Head of caudate nucleus (tissue), 42 donors: Measurements from ENCODE around the gene OR10A5.
"Not testable (repeated sequence)": the region's sequence is repeated elsewhere in the genome, so short reads cannot be mapped to it uniquely, and the experiment has no call there.

Source experiments
- DNase-seq, 42 donors: peaks; one replicate each; pipeline versions ENCODE4 v3.0.0 to v3.0.0-alpha.2; 2020 to 2021; ENCODE audit warnings: mixed read lengths in 7 of 42
- intact Hi-C: fragments of 100-400 bp; cut with DNase I; formaldehyde crosslinking; loops from one replicate; pipeline ENCODE4 v1.15.0; 2022

OR10A5 gene, protein sequence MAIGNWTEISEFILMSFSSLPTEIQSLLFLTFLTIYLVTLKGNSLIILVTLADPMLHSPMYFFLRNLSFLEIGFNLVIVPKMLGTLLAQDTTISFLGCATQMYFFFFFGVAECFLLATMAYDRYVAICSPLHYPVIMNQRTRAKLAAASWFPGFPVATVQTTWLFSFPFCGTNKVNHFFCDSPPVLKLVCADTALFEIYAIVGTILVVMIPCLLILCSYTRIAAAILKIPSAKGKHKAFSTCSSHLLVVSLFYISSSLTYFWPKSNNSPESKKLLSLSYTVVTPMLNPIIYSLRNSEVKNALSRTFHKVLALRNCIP

DNA sequence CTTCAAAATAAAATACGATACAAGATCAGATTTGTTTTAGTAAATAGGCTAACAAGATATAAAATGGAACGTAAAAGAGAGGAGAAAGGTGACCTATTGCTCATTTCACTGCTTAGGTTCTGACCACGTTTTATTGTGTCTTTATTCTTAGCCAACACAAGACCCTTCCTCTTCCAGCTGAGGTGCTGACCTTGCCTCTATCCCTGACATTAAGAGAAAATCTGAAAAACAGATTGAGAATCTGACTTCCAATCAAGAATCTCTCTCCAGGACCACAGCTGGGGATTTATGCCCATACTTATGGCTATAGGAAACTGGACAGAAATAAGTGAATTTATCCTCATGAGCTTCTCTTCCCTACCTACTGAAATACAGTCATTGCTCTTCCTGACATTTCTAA, at the start of gene OR10A5:
TSS of gene OR10A5 (plus strand) at position 301 of the 400 bp plus-strand sequence. CDS start at position 301, 0 bp downstream.
- intact Hi-C loops: no loop called here
- no peak for DNase-seq

DNA sequence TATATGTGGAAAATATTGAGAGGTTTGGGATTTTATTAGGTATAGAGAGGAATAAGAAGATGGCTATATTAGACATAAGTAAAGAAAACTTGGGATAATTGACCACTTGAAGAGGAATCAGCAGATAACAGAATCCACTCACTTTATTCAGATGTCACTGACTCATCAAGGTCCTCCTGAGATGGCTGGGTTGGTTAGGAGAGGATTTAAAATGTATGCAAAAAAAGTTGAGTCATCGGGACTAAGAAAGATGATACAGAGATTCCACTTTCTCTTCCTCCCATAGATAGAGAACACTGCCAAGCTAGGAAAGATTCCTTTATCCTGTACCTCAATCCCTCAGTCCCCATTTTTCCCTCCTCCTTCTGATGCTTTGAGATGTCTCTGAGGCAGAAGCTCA, 46.1 kb upstream of the OR10A5 start, which contains the start of gene OR6A2:
TSS of gene OR6A2 (minus strand) at position 288 of the 400 bp plus-strand sequence. CDS start 3,981 bp downstream, outside the sequence.
- intact Hi-C loops: no loop called here
- no peak for DNase-seq

DNA sequence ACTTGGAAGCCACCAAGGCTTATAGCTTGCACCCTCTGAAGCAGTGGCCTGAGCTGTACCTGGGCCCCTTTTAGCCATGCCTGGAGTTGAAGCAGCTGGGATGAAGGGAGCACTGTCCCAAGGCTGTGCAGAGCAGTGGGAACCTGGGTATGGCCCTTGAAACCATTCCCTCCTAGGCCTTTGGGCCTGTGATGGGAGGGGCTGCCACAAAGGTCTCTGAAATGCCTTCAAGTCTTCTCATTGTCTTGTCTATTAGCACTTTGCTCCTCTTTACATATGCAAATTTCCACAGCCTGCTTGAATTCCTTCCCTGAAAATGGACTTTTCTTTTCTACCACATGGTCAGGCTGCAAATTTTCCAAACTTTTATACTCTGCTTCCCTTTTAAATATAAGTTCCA, 44.4 kb upstream of the OR10A5 start:
- DNase-seq, intact Hi-C loops: not testable (repeated sequence)

DNA sequence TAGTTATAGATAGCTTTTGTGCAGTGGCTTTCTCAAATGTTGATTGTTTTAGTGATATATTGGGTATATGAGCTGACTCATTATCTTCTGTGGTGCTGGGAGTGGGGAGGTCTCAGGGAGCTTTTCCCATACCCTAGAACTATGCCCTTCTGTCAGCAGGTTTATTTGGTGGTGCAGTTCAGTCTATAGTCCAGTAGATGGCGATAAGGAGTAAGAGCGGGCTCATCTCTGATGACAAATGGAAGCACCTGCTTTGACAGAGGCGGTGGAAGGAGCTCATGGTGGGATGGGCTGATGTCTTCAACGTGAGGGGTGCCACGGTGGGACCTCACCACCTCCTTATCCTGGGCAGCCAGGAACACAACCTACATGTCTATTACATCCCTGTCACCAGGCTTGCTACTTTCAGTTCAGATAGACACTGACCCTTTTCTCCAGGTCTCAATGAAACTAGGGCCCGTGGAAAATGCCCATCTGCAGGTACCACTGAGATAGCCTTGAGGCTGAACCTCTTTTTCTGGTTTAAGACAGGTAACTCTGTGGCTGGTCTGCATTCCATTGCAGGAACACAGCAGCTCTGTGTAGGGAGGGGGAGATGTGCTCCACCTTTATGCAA, 33.0 kb upstream of the OR10A5 start:
- DNase-seq: peak in 18 of 42 donors; percentile 12 to 66 (median 25)
- intact Hi-C loops: no loop called here

DNA sequence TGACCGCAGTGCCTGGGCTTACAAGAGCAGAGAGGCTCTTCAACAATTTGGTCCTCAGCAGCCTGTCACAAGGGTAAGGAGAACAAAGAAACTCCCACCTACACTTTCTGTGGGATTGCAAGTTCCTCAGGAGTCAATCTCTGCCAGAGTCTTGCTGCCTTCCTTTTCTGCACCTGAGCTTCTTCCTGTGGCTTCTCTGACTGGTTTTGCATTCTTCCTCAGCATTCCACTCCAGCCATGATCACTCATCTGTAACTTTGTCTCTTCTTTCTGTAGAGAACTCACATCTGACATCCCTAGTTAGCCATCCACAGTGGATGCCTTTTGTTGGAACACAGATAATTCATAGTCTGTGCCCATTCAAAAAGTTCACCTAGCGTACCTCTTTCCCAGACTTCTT, 31.8 kb upstream of the OR10A5 start:
- no peak for DNase-seq

DNA sequence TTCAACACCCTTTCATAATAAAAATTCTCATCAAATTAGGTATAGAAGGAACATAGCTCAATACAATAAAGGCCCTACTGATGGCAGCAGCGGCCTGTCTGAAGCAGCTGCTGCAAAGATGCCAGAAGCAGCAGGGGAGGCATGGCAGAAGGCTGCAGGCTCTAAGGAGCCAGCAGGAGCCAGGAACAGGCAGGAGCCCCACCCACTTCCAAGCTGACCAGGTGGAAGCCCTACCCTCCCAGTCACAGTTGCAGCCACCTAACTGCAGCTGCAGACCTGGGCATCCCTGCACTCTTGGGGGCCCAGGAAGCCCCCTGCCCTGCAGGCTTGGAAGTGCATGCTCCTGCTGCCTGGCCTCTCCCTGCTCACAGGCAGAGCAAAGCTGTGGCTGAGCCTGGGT, 27.8 kb upstream of the OR10A5 start:
- intact Hi-C loops: no loop called here
- DNase-seq: no peak

More for the DNA sequence above, 31.8 kb upstream of the OR10A5 start:
- intact Hi-C loops: no loop called here

DNA sequence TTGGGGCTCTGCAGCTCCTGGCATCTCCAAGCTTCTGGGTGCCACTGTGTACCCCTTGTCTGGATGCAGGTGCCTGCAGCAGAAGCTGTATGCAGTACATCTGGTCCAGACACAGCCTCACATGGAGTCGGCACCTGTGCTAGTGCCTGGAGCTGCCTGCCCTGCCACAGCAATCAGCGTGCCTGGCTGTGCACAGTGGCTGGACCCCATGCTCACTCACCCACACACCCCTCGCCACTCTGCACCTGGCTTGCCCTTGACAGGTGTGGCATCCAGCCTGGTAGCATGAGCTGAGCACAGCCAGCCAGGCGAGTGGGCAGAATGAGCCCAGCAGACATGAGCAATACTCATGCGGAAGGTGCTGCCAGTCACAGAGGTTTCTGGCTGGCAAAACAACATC, 26.5 kb upstream of the OR10A5 start:
- intact Hi-C loops: no loop called here
- DNase-seq: no peak

DNA sequence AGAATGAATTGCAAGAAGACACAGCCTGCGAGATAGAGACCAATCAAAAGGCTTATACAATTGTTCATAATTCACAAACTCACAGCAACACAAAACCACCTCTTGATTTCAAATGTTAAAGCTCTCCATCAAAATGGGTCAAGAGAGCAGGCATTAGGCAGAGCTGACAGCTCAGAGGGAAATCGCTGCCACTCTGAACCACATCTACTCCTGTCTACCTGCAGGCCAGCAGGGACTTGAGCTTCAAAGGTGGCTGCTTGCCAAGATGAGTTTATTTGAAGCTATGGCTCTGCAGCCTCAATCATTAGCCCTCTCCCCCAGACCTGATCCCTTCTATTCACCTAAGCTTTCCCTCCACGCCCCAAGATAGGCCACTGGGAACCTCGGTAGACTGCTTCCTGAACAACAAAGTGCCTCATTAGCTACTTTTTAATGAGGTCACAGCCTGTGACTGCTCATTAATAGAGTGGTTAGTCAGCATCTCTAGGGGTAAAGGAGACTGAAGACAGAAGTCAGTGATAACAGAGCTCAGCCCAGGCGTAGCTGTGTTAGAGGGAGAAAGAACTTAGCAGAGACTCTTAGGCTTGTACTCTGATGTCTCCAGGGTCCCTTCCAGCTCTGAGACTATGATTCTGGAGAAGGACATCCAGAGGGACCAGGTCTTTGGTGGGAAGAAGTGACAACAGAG, 21.2 kb upstream of the OR10A5 start:
- intact Hi-C loops: no loop called here
- DNase-seq: no peak

DNA sequence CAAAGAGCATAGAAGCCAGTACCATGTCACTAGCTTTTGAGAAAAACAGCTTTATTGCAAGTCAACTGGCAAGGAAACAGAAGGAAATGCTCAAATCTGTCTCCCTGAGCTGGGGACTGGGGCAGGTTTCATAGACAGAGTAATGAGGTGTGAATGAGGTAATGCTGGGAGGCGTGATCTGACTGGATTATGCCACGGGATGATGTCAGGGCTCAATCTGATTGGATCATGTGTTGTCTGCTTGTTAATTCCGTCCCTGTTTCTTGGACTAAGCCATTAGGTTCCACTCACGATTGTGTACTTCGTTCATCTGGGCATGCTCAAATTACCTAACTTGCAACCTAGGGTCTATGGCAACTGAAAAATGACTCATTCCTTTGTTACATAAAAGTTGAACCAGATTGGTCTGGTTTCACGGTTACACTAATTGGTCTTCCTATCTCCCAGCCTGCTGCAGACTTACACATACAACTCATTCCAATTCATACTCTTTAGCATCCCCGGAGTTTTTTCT, 20.2 kb upstream of the OR10A5 start:
- DNase-seq: no peak
- intact Hi-C loops: no loop called here

DNA sequence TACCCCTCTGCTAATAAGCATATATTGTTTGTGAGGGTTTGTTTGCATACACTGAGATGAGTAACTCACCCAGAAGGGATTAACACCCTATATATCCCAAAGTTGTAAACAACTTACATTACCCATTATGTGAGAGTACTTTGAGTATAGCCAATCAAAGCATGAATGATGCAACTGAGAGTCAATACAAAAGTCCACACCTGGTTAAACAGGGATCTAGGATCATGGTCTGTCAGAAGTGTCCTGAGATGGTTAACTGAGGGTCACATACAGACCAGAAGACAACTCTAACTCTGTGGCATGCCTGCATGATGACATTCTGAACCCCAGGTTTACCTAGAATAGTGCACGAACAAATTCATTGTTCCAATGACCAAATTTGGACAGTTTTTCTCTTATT, 17.4 kb upstream of the OR10A5 start:
- intact Hi-C loops: no loop called here
- DNase-seq: no peak

DNA sequence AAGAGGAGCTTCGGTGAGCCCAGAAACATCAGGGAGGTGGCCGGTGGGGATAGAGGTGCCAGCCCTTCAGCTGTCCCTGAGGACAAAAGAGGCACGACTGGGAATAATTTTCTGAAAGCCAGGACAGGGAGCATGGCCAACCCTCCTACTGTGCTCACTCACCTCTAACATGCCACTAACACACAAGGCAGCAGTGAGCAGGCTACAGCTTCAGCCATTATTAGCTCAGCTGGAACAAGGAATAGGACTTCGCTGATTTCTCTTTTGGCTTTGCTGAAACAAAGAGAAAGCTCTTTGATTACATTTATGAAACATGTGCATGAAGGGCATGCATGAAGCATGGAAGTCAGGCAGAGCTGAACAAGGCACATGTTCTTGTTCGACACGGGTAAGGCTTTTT, 12.1 kb upstream of the OR10A5 start:
- intact Hi-C loops: no loop called here
- no peak for DNase-seq

DNA sequence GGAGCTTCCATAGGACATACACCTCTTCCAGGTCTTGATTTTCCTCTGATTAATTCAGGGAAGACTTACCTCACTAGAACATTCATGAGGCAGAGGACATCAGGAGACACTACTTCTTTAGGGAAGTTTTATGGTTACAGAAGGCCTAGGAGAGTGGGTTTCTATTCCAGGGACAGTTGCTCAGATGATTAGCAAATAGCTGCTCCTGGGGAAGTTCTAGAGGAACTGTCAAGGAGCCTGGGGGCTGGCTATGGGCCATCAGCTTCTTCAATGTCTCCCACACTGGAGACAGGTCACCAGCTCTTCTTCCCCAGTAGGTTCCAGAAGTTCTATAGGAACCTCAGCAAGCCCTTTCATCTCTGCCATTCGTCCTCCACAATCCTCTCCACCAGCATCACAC, 11.5 kb upstream of the OR10A5 start:
- intact Hi-C loops: no loop called here
- DNase-seq: no peak

DNA sequence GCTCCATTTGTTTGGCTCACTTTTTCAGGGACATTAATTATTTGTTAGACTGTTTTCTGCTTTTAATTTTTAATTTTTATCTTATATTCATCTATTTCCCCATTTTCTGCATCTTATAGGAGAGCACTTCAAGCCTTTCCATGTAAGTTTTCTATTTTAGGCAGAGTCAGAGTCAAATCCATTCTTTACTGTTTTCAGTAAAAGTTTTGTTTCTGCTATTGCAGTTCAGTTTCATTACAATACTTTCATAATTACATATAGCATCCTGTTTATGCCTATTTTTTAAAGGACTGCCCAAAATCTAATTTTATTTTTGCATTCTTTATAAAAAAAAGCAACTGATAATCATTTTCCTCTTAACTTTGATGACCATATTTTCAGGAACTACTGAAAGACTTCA, 3.8 kb upstream of the OR10A5 start:
- DNase-seq: no peak
- intact Hi-C loops: no loop called here

DNA sequence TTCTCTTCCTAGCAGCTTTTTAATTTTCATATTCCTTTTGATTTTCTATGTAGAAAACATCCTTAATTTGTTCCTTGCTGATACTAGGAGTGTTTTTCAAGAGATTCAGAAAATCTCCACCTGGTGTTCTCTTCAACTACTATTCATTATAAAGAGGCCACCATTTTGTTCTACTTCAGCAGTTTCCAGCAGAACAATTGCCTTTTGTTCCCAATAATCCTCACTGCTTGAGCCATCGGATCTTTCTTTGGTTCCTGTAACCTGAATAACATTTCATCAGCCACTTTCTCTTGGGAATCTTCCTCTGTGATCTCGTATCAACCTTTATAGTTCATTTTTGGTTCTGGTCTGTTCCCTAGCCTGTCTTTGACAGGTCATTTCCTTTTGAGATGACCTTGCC, 1.8 kb upstream of the OR10A5 start:
- intact Hi-C loops: no loop called here
- DNase-seq: no peak

DNA sequence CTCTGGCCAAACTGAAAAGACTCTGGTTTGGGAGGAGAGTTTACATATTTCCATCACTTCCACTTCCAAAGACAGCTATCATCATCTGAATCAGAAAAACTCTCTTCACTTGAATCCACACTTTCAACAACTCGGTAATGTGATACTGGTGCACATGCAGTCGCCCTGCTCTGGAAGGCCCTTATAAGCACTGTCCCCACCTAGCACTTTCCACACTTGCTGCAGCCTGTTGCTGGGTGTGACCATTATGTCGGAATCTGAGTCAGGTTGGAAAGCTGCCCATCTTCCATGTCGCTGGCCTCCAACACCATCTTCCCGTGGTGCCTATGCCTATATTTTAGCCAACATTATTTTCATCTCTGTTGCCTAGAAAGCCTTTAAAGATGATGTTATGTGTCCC, 1.1 kb upstream of the OR10A5 start:
- intact Hi-C loops: no loop called here
- DNase-seq: no peak

DNA sequence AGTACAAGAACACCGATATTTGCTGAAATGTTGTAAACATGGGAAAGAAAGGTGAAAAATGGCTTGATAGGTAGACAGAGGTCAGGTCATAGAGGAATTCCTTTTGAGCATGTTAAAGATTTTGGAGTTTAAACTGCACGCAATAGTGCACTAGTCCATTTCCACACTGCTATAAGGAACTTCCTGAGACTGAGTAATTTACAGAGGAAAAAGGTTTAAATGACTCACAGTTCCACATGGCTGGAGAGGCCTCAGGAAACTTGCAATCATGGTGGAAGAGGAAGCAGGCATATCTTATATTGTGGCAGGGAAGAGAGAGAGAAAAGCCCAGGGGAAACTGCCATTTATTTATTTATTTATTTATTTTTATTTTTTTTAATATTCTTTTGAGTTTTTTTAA, 5.0 kb downstream of the OR10A5 start:
- intact Hi-C loops: no loop called here

DNA sequence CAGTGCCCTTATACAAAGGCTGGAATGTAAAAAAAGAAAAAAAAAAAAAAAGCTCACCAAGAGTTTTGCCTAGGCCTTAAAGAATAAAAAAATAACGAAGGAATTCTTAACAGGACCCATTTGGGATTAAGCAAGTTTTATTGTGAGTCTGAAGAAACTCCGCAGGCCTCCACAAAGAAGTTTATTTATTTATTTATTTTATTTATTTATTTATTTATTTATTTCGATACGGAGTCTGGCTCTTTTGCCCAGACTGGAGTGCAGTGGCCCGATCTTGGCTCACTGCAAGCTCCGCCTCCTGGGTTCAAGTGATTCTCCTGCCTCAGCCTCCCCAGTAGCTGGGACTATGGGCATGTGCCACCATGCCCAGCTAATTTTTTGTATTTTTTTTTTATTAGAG, 9.3 kb downstream of the OR10A5 start:
- DNase-seq, intact Hi-C loops: not testable (repeated sequence)

More for the DNA sequence above, 5.0 kb downstream of the OR10A5 start:
- no peak for DNase-seq

DNA sequence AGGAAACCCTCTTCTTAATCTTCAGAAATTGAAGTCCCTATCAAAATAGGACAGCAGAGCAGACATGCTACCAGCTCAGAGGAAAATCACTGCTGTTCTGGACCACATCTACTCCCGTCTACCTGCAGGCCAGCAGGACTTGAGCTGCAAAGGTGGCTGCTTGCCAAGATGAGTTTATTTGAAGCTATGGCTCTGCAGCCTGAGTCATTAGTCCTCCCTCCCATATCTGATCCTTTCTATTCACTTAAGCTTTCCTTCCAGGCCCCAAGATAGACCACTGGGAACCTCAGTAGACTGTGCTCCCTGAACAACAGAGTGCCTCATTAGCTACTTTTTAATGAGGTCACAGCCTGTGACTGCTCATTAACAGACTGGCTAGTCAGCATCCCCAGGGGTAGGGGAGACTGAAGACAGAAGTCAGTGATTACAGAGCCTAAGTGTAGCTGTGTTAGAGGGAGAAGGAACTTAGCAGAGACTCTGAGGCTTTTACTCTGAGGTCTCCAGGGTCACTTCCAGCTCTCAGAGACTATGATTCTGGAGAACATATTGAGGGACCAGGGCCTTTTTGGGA, 10.6 kb downstream of the OR10A5 start:
- DNase-seq: no peak
- intact Hi-C loops: no loop called here

DNA sequence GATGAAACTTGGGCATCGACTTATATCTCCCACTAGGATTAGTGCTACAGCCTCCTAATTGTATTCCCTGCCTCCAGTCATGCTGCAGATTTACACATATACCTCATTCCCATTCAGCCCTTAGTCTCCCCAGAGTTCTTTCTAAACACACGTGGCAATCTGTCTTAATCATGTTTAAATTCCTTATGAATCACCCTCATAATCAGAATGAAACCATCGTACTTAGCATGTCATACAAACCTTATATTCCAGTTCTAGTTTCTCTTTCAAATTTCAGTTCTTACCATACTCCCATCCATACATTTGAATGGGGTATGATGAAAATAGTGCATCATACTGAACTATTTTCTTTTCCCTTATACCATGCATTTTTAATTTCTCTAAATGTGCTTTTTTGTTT, 11.4 kb downstream of the OR10A5 start:
- DNase-seq: no peak
- intact Hi-C loops: no loop called here

DNA sequence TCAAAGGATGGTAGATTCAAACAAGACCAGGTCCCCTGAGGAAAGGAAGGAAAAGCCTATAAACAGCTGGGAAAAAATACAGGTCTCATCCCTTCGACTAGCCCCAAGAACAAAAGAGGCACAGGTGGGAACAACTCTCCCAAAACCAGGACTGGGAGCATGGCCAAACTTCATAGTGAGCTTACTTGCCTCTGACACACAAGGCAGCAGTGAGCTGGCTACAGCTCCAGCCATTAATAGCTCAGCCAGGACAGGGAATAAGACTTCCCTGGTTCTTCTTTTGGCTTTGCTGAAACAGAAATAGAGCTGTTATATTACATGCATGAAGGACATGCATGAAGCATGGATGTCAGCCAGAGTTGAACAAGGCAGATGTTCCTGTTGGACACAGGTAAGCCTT, 17.5 kb downstream of the OR10A5 start, which contains the start of gene OR10A2:
TSS of gene OR10A2 (plus strand) at position 97 of the 400 bp plus-strand sequence. CDS start 6,698 bp downstream, outside the sequence.
- intact Hi-C loops: no loop called here
- no peak for DNase-seq
